DND-41 (cell line): ENCODE results near the gene VPS13C.

ENCODE experiments used
- EZH2 ChIP-seq: IDR thresholded peaks from 3 replicates; pipeline ENCODE4 v1.6.1; 2012; ENCODE audit warnings: borderline replicate concordance, low read depth, mild to moderate bottlenecking, moderate library complexity, low read length, inconsistent platforms; ENCODE audit not compliant: severe bottlenecking
- TF ChIP-seq, protein P1 (sequence below): IDR thresholded peaks from 2 replicates; pipeline ENCODE4 v1.5.1; 2012; ENCODE audit warnings: borderline replicate concordance, low read length, moderate library complexity, mild to moderate bottlenecking; ENCODE audit not compliant: poor library complexity, severe bottlenecking; ENCODE audit errors: extremely low read depth

DNA sequence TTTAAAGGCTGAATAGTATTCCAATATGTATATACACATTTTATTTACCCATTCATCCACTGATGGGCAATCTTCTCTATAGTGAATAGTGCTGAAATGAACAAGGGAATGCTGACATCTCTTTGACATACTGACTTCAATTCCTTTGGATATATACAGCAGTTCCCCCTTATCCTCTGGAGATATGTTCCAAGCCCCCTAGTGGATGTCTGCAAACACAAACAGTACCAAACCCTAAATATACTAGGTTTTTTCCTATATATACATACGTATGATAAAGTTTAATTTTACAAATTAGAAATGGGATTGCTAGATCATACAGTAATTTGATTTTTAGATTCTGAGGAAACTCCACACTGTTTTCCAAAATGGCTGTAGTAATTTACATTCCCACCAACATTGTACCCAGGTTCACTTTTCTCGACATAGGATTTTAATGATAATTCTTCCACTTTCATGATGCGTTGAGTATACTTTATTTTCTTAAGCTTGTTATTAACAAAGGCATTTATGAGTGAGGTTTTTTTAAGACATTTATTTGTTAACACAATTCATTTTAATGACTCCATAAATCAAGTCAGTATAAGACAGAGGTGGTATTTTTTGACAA lies 38.2 kb downstream of the VPS13C start:
- TF ChIP-seq, protein P1, sequence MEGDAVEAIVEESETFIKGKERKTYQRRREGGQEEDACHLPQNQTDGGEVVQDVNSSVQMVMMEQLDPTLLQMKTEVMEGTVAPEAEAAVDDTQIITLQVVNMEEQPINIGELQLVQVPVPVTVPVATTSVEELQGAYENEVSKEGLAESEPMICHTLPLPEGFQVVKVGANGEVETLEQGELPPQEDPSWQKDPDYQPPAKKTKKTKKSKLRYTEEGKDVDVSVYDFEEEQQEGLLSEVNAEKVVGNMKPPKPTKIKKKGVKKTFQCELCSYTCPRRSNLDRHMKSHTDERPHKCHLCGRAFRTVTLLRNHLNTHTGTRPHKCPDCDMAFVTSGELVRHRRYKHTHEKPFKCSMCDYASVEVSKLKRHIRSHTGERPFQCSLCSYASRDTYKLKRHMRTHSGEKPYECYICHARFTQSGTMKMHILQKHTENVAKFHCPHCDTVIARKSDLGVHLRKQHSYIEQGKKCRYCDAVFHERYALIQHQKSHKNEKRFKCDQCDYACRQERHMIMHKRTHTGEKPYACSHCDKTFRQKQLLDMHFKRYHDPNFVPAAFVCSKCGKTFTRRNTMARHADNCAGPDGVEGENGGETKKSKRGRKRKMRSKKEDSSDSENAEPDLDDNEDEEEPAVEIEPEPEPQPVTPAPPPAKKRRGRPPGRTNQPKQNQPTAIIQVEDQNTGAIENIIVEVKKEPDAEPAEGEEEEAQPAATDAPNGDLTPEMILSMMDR, result peak; percentile 28
- TF ChIP-seq EZH2, result no peak
